Diencephalon (tissue), 1 donor: ENCODE data around the gene KRT2. TPM values are rescaled to one million over a fixed set of nuclear protein-coding genes. Genes with fewer than 3 reads are reported as not detected.

Experiments used
- total RNA-seq: library from RNA; depleted of rRNA; stranded (reverse); fragments of >200 nt; gene quantifications from one replicate; pipeline ENCODE4 v1.2.3, GENCODE V29; 2014

The KRT2 gene
- not detected for total RNA-seq

GRCh38 chr12:52651726-52652261 lies at the start of gene KRT2:
Gene KRT2, minus strand, starts transcription at chr12:52652211. Its CDS starts 69 bp downstream, at chr12:52652142.

GRCh38 chr12:52680363-52680762 lies 28.4 kb upstream of the KRT2 start, which contains the start of gene KRT1:
Gene KRT1, minus strand, starts transcription at chr12:52680407. Its CDS starts 59 bp downstream, at chr12:52680348.

DNA sequence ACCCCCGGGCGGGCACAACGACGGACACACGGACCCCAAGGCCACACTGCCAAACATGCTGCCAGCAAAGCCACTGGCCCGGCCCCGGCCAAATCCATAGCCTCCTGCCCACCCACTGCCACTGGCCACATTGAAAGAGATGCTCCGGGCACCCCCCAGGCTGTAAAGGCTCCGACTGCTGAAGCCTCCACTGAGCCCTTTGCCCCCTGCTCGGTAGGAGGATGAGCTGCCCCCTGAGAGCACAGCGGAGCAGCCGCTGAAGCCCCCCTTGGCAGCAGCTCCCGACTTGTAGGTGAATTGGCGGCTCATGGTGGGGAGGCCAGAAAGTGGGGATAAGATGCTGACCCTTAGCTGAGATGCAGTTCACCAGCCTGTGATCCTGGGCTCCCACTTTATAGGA lies 33.8 kb downstream of the KRT2 start, which contains the start of gene KRT73:
TSS of gene KRT73 (minus strand) at position 344 of the 400 bp plus-strand sequence. CDS start at position 309, 35 bp downstream.

GRCh38 chr12:52600941-52601481 lies 51.0 kb downstream of the KRT2 start, which contains the start of gene KRT72:
Gene KRT72, minus strand, starts transcription at chr12:52601463. Its CDS starts 11 bp downstream, at chr12:52601452.

Other genes with a start within 250 kb of the KRT2 start
- not detected for gene KRT82, start 245.9 kb downstream of the KRT2 start, total RNA-seq
- gene KRT75, start 217.8 kb downstream of the KRT2 start, total RNA-seq: not detected
- gene KRT6B, start 200.1 kb downstream of the KRT2 start, total RNA-seq: not detected
- not detected for gene KRT6C, start 178.4 kb downstream of the KRT2 start, total RNA-seq
- gene KRT6A, start 159.0 kb downstream of the KRT2 start, total RNA-seq: not detected
- 0.46 TPM for gene KRT5, start 131.8 kb downstream of the KRT2 start, total RNA-seq
- not detected for gene KRT71, start 99.1 kb downstream of the KRT2 start, total RNA-seq
- not detected for gene KRT74, start 78.4 kb downstream of the KRT2 start, total RNA-seq
- gene KRT72, start 50.7 kb downstream of the KRT2 start, total RNA-seq: 0.23 TPM
- gene KRT73, start 33.7 kb downstream of the KRT2 start, total RNA-seq: not detected
- gene KRT1, start 28.2 kb upstream of the KRT2 start, total RNA-seq: 0.46 TPM
- not detected for gene KRT77, start 51.3 kb upstream of the KRT2 start, total RNA-seq
- gene KRT76, start 125.1 kb upstream of the KRT2 start, total RNA-seq: not detected
- gene KRT3, start 143.9 kb upstream of the KRT2 start, total RNA-seq: 0.23 TPM
- gene KRT4, start 161.9 kb upstream of the KRT2 start, total RNA-seq: not detected
- gene KRT79, start 182.1 kb upstream of the KRT2 start, total RNA-seq: not detected
- gene KRT78, start 196.8 kb upstream of the KRT2 start, total RNA-seq: not detected